Measurements from ENCODE around the gene B3GNT2. TPM values are rescaled to one million over a fixed set of nuclear protein-coding genes. Genes with fewer than 3 reads are reported as not detected.

The B3GNT2 gene
- total and polyA plus RNA-seq, 12 donors: 10.4 to 33.5 (median 17.0) TPM

DNA sequence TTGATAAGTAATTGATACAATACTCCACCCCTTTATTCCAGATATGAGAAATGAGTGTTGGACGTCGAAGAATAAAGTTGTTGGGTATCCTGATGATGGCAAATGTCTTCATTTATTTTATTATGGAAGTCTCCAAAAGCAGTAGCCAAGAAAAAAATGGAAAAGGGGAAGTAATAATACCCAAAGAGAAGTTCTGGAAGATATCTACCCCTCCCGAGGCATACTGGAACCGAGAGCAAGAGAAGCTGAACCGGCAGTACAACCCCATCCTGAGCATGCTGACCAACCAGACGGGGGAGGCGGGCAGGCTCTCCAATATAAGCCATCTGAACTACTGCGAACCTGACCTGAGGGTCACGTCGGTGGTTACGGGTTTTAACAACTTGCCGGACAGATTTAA lies 26.3 kb downstream of the B3GNT2 start:
- 90 to 92% methylated on average over 12 of the region's 12 CpGs for WGBS, 2 donors
- H3K9me3 ChIP-seq: peaks cover 0 to 9% (median 0%) of the 10 kb centered on the region in 11 donors
- TF ChIP-seq, protein P1, sequence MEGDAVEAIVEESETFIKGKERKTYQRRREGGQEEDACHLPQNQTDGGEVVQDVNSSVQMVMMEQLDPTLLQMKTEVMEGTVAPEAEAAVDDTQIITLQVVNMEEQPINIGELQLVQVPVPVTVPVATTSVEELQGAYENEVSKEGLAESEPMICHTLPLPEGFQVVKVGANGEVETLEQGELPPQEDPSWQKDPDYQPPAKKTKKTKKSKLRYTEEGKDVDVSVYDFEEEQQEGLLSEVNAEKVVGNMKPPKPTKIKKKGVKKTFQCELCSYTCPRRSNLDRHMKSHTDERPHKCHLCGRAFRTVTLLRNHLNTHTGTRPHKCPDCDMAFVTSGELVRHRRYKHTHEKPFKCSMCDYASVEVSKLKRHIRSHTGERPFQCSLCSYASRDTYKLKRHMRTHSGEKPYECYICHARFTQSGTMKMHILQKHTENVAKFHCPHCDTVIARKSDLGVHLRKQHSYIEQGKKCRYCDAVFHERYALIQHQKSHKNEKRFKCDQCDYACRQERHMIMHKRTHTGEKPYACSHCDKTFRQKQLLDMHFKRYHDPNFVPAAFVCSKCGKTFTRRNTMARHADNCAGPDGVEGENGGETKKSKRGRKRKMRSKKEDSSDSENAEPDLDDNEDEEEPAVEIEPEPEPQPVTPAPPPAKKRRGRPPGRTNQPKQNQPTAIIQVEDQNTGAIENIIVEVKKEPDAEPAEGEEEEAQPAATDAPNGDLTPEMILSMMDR (IDR thresholded peaks at IDR 0.05): no peak
- H3K4me1 ChIP-seq: peaks cover 5 to 87% (median 47%) of the 10 kb centered on the region in 9 donors
- peaks cover 0 to 49% (median 24%) of the 10 kb centered on the region in 9 donors for H3K36me3 ChIP-seq
- no peak for ATAC-seq
- H3K27ac ChIP-seq: peak overlapping the region in 1 of 10 donors; percentile 7
- DNase-seq: no peak
- no peaks in the 10 kb centered on the region for H3K27me3 ChIP-seq
- intact Hi-C loops (cut with DNase I): no loop called here
- no peak overlapping the region for H3K4me3 ChIP-seq

DNA sequence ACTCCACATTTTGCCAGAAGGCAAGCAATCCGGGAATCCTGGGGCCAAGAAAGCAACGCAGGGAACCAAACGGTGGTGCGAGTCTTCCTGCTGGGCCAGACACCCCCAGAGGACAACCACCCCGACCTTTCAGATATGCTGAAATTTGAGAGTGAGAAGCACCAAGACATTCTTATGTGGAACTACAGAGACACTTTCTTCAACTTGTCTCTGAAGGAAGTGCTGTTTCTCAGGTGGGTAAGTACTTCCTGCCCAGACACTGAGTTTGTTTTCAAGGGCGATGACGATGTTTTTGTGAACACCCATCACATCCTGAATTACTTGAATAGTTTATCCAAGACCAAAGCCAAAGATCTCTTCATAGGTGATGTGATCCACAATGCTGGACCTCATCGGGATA lies 26.8 kb downstream of the B3GNT2 start:
- Histone ChIP-seq H3K4me3 (no peak overlapping the region), H3K9me3 (peaks cover 0 to 9% (median 0%) of the 10 kb centered on the region in 11 donors), H3K27ac (peak overlapping the region in 2 of 10 donors; percentile 19 to 49), H3K27me3 (no peaks in the 10 kb centered on the region), H3K36me3 (peaks cover 0 to 50% (median 24%) of the 10 kb centered on the region in 9 donors), H3K4me1 (peaks cover 5 to 87% (median 42%) of the 10 kb centered on the region in 9 donors)
- ATAC-seq (no peak), DNase-seq (no peak)
- TF ChIP-seq, protein P1 (IDR thresholded peaks at IDR 0.05): no peak
- intact Hi-C loops (cut with DNase I): no loop called here
- WGBS, 2 donors: 79 to 82% methylated on average over 8 of the region's 8 CpGs

DNA sequence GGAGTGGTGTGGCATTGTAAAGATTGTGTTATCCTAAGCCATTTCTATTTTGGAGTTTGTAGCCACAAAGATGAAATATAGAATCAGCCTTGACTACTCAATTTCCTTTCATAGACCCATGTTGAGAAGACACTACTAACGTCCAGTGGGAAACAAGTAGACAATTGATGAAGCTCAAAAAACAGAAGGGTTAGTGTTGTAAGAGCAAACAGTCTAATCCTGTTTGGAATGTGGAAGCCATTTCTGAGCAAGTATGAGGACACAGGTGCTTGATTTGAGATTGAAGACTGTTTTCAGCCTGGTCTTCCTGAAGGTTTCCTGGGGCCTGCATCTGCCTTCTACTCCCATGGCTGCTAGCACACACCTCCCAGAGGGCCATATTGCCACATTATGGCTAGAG lies 29.1 kb downstream of the B3GNT2 start:
- 68 to 73% methylated on average over 1 of the region's 1 CpG for WGBS, 2 donors
- Histone ChIP-seq H3K27ac (no peak overlapping the region), H3K4me3 (no peak overlapping the region), H3K9me3 (peaks cover 0 to under 1% (median 0%) of the 10 kb centered on the region in 11 donors), H3K27me3 (no peaks in the 10 kb centered on the region), H3K4me1 (peaks cover 0 to 73% (median 24%) of the 10 kb centered on the region in 9 donors), H3K36me3 (peaks cover 0 to 53% (median 24%) of the 10 kb centered on the region in 9 donors)
- DNase-seq: no peak
- TF ChIP-seq, protein P1 (IDR thresholded peaks at IDR 0.05): no peak
- intact Hi-C loops (cut with DNase I): no loop called here
- ATAC-seq: no peak

DNA sequence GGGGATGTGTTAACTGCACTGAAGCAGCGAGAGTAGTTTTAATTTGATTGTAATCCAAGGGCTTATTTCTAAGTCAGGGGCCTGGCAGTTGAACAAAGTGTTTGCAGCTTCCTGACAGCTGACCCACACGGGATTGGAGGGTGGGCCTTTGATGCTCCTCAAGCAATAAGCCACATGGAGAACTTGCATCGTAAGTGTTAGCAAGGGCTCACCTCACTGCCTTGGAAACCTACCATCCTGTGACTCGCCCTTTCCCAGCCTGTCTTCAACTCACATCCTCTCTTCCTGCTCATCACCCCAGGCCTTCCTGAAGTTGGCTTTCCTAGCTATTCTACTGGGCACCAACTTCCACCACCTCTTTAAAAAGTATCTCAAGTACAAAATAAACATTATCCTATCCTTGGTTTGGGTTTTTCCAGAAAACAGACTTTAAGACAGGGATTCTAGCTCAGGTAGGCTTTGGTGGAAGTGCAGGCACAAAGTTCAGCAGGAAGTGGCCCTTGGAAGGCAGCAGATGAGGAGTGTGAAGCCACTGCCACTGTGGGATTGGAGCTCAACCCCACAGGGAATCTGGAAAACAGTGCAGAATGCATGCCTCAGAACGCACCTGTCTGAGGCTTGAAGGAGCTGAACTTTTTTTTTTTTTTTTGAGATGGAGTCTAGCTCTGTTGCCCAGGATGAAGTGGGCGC lies 31.6 kb downstream of the B3GNT2 start:
- ATAC-seq (peak in 1 of 8 donors; percentile 22), DNase-seq (no peak)
- Histone ChIP-seq H3K27ac (no peak overlapping the region), H3K4me1 (peaks cover 0 to 60% (median 14%) of the 10 kb centered on the region in 9 donors), H3K4me3 (no peak overlapping the region), H3K27me3 (no peaks in the 10 kb centered on the region), H3K9me3 (no peaks in the 10 kb centered on the region), H3K36me3 (peaks cover 0 to 49% (median 24%) of the 10 kb centered on the region in 9 donors)
- TF ChIP-seq, protein P1 (IDR thresholded peaks at IDR 0.05): no peak
- WGBS, 2 donors: 72 to 74% methylated on average over 6 of the region's 6 CpGs
- intact Hi-C loops (cut with DNase I): no loop called here

All from heart right ventricle (tissue), 16 donors.